ENCODE results near the gene NLGN1. TPM values are rescaled to one million over a fixed set of nuclear protein-coding genes. Genes with fewer than 3 reads are reported as not detected.

The NLGN1 gene
- total and polyA plus RNA-seq, 2 of the 13 experiments (the other 11 are each of a cell fraction or from before 2014, with no cell fraction given) = not detected

DNA sequence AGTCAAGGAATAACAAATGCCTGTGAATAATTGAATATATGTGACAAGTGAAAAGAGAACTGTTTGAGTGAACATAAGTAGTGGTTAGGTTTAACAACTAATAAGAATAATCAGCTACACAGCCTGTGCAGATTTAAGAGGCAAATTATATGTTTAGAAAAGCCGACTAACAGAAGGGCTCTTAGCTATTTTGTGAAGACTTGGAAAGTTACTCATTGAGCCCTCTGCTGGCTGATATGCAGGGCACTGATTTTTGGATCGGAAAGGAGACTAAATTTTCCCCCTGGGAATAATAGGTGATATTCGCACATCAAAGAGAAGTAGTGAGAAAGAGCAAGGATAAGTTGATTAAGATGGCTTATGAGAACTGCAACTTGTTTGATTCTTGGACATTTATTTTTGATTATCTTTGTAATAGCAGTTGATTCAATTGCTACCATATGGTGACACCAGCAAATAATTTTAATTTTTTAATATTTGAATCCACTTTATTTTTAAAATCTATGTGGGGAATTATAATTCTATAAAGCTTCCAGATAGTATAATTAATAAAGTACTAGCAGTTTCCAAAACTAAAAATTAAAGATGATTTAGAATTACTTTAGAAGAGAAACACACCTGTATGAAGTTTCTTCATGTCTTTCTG, 156.2 kb downstream of the NLGN1 start (continued):
- TF ChIP-seq ZFP36 (IDR thresholded peaks at IDR 0.05; ENCODE audit: borderline replicate concordance, low read depth, low read length, partially characterized antibody) = no peak
- no peak for TF ChIP-seq ZNF703 (CRISPR knock-in tag; IDR thresholded peaks at IDR 0.05; ENCODE audit: borderline replicate concordance)
- TF ChIP-seq, protein P1, sequence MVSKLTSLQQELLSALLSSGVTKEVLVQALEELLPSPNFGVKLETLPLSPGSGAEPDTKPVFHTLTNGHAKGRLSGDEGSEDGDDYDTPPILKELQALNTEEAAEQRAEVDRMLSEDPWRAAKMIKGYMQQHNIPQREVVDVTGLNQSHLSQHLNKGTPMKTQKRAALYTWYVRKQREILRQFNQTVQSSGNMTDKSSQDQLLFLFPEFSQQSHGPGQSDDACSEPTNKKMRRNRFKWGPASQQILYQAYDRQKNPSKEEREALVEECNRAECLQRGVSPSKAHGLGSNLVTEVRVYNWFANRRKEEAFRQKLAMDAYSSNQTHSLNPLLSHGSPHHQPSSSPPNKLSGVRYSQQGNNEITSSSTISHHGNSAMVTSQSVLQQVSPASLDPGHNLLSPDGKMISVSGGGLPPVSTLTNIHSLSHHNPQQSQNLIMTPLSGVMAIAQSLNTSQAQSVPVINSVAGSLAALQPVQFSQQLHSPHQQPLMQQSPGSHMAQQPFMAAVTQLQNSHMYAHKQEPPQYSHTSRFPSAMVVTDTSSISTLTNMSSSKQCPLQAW (CRISPR knock-in tag; IDR thresholded peaks at IDR 0.05) = no peak
- TF ChIP-seq, protein P2, sequence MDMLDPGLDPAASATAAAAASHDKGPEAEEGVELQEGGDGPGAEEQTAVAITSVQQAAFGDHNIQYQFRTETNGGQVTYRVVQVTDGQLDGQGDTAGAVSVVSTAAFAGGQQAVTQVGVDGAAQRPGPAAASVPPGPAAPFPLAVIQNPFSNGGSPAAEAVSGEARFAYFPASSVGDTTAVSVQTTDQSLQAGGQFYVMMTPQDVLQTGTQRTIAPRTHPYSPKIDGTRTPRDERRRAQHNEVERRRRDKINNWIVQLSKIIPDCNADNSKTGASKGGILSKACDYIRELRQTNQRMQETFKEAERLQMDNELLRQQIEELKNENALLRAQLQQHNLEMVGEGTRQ (IDR thresholded peaks at IDR 0.05; ENCODE audit: low read depth, low read length) = no peak
- TF ChIP-seq, protein P2 (CRISPR knock-in tag; IDR thresholded peaks at IDR 0.05; ENCODE audit: borderline replicate concordance) = no peak

DNA sequence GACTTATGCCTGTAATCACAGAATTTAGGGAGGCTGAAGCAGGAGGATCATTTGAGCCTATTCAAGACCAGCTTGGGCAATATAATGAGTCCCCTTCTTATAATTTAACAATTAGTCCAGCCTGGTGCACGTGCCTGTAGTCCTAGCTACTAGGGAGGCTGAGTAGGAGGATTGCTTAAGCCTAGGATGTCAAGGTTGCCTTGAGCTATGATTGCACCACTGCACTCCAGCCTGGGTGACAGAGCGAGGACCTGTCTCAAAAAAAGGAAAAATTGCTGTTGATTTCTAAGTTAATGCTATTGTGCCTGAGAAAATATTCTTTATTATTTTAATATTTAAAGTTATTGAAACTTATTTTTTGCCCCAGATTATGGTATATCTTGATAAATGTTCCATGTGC, 159.0 kb downstream of the NLGN1 start:
- no TSS peak for BruUV-seq (replicated peaks)
- no peak for DNase-seq (ENCODE audit: low spot score)
- ATAC-seq = no peak
- Histone ChIP-seq H2AFZ (ENCODE audit: low read length) (no peak overlapping the region), H3K9ac (ENCODE audit: insufficient read depth, low read depth, low read length) (no peak overlapping the region), H3K27ac (ENCODE audit: extremely low read length, insufficient read depth, low read length) (no peak overlapping the region), H3K4me1 (ENCODE audit: insufficient read depth, low read length) (no peaks in the 10 kb centered on the region), H3K9me3 (ENCODE audit: low read length) (no peaks in the 10 kb centered on the region), H3K4me2 (ENCODE audit: low read depth, low read length) (no peak overlapping the region), H3K27me3 (ENCODE audit: control insufficient read depth in 1 of 2, insufficient read depth in 2 of 2, low read length in 2 of 2) (no peaks in the 10 kb centered on the region), H3K79me2 (ENCODE audit: insufficient read depth, low read length) (no peaks in the 10 kb centered on the region), H3K4me3 (replicated peaks in 1 of 3; ENCODE audit: insufficient read depth in 1 of 3, low read depth in 2 of 3, low read length in 3 of 3) (no peak overlapping the region), H4K20me1 (ENCODE audit: insufficient read depth, low read length) (no peaks in the 10 kb centered on the region), H3K36me3 (replicated peaks in 1 of 2; ENCODE audit: control insufficient read depth in 1 of 2, insufficient read depth in 2 of 2, low read length in 2 of 2) (no peaks in the 10 kb centered on the region)
- FAIRE-seq = no peak
- ChIA-PET CTCF (ENCODE audit: low intra/inter-chr PET ratio, low total read pairs) (no interaction called here), POLR2A (no interaction called here)
- WGBS (ENCODE audit: low lambda C conversion rate) = 18% methylated on average over 2 of the region's 2 CpGs
- intact Hi-C loops (cut with micrococcal nuclease; ENCODE audit: unreplicated experiment) = no loop called here
- in situ Hi-C loops (cut with HindIII; ENCODE audit: extremely low pct_ligation_motif_present, low pct_unique_long_range_greater_than_20kb) = no loop called here
- TF ChIP-seq, protein P3, sequence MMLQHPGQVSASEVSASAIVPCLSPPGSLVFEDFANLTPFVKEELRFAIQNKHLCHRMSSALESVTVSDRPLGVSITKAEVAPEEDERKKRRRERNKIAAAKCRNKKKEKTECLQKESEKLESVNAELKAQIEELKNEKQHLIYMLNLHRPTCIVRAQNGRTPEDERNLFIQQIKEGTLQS (CRISPR knock-in tag; IDR thresholded peaks at IDR 0.05) = no peak
- TF ChIP-seq, protein P4, sequence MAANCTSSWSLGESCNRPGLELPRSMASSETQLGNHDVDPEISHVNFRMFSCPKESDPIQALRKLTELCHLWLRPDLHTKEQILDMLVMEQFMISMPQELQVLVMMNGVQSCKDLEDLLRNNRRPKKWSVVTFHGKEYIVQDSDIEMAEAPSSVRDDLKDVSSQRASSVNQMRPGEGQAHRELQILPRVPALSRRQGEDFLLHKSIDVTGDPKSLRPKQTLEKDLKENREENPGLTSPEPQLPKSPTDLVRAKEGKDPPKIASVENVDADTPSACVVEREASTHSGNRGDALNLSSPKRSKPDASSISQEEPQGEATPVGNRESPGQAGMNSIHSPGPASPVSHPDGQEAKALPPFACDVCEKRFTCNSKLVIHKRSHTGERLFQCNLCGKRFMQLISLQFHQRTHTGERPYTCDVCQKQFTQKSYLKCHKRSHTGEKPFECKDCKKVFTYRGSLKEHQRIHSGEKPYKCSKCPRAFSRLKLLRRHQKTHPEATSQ (CRISPR knock-in tag; IDR thresholded peaks at IDR 0.05; ENCODE audit: borderline replicate concordance) = no peak
- TF ChIP-seq ELF1 (CRISPR knock-in tag; IDR thresholded peaks at IDR 0.05) (no peak), SATB2 (CRISPR knock-in tag; IDR thresholded peaks at IDR 0.05) (no peak)
- TF ChIP-seq, protein P5, sequence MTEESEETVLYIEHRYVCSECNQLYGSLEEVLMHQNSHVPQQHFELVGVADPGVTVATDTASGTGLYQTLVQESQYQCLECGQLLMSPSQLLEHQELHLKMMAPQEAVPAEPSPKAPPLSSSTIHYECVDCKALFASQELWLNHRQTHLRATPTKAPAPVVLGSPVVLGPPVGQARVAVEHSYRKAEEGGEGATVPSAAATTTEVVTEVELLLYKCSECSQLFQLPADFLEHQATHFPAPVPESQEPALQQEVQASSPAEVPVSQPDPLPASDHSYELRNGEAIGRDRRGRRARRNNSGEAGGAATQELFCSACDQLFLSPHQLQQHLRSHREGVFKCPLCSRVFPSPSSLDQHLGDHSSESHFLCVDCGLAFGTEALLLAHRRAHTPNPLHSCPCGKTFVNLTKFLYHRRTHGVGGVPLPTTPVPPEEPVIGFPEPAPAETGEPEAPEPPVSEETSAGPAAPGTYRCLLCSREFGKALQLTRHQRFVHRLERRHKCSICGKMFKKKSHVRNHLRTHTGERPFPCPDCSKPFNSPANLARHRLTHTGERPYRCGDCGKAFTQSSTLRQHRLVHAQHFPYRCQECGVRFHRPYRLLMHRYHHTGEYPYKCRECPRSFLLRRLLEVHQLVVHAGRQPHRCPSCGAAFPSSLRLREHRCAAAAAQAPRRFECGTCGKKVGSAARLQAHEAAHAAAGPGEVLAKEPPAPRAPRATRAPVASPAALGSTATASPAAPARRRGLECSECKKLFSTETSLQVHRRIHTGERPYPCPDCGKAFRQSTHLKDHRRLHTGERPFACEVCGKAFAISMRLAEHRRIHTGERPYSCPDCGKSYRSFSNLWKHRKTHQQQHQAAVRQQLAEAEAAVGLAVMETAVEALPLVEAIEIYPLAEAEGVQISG (CRISPR knock-in tag; IDR thresholded peaks at IDR 0.05) = no peak
- TF ChIP-seq, protein P6, sequence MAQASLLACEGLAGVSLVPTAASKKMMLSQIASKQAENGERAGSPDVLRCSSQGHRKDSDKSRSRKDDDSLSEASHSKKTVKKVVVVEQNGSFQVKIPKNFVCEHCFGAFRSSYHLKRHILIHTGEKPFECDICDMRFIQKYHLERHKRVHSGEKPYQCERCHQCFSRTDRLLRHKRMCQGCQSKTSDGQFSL (CRISPR knock-in tag; IDR thresholded peaks at IDR 0.05) = no peak
- TF ChIP-seq, protein P1 (CRISPR knock-in tag; IDR thresholded peaks at IDR 0.05) = no peak
